Measurements from ENCODE around the gene TGM5.

TGM5 gene

GRCh38 chr15:43190178-43190577, 76.5 kb downstream of the TGM5 start:
- no peak for DNase-seq (ENCODE audit: low read depth)

DNA sequence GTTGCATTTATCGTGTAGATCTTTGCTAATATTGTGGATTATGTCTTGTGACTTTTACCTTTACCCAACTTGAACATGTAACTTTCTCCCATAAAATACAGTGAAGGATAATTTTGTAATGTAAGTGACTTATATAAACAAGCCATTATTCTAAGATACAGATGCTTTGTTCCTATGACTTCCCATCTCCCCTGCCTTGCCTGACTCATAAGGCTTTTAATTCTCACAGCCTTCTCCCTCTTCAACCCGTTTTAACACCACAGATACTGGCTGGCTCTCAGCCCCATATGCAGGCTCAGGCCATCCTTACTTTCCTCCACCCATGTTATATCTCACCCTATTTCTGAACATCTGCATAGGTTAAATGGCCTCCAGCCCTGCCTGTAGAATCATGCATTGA, 77.4 kb downstream of the TGM5 start:
- DNase-seq (ENCODE audit: low read depth): no peak

- peak; percentile 70 for DNase-seq (ENCODE audit: low read depth)
Observed at GRCh38 chr15:43187544-43188155, 79.1 kb downstream of the TGM5 start.

DNA sequence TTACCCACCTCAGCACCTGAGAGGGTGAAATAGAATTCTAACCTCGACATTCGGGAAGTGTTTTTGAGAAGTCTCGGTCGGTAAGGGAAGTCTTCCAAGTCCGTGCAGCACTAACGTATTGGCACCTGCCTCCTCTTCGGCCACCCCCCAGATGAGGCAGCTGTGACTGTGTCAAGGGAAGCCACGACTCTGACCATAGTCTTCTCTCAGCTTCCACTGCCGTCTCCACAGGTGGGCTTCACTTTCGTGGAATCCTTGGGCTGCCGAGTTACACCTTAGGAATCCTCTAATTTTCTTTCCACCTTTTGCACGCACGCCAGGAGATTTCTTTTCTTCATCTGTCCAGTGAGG, 80.8 kb downstream of the TGM5 start:
- DNase-seq (ENCODE audit: low read depth): no peak

- DNase-seq (ENCODE audit: low read depth): peak; percentile 94
Observed at GRCh38 chr15:43185157-43186002, 81.3 kb downstream of the TGM5 start, which contains the start of gene CCNDBP1. Gene CCNDBP1 (plus strand): TSS chr15:43185403. CDS start chr15:43185499, 96 bp downstream.

DNA sequence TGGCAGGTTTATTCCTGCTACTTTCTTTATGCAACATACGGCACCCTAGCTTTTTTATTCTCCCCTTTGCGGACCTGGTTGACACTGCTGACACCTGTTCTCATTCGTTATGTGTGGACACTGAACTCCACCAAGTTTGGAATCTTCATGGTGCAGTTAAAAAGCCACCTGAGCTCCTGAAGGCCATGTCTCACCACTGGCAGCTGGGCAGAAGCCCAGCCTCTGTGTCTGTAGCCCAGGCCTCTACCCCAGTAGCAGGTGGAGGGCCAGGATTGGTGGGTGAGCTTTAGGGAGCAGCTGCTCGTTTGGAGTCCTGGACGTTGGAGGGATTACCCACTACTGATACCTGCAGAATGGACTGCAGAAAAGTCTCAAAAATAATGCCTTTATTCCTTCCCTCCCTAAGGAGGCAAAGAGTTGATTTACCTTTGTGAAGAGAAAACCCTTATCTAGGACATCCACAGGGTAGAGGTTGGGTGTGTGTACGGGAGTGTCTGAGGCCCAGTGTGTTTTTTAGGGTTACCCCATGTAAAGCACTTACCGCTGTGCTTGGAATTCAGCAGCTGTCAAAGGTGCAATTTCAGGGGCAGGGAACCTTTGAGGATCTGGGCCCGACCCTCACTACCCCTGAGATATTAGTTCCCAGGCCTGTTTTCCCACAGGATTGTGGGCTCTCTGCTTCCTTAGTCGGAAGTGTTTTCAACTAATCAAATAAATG, 82.2 kb downstream of the TGM5 start:
- no peak for DNase-seq (ENCODE audit: low read depth)

DNA sequence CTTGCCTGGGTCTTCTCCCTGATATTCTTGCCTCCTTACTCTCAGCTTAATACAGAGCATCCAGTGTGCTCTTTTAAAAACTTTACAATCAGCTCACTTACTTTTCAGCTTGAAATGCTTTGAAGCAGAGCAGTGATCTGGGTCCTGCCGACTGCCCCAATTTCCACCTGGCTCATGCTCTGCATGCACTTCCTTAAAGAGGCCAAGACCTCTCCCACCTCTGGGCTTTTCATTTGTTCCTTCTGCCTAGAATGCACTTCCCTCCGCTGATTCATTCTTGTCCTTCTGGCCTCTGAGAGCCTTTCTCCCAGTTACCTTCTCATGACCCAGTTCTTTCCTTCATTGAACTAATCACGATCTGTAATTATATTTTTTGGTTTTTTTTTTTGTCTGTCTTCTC, 83.5 kb downstream of the TGM5 start:
- no peak for DNase-seq (ENCODE audit: low read depth)

All from EH (cell line).